Embryonic facial prominence (tissue), 1 donor: ENCODE data around the gene TSEN2.

Source experiments
- DNase-seq: peaks from one replicate; pipeline ENCODE4 v3.0.0-alpha.2; 2016; ENCODE audit errors: extremely low spot score

TSEN2 gene

GRCh38 chr3:12553921-12554391, 69.7 kb downstream of the TSEN2 start:
- no peak for DNase-seq

- no peak for DNase-seq
Observed at GRCh38 chr3:12556314-12556689, 72.0 kb downstream of the TSEN2 start.

- peak; percentile 74 for DNase-seq
Observed at GRCh38 chr3:12556690-12557472, 72.6 kb downstream of the TSEN2 start, which contains the start of gene MKRN2. MKRN2 (plus strand) TSS chr3:12557087; CDS start chr3:12557151, 64 bp downstream.

GRCh38 chr3:12557473-12558100, 73.3 kb downstream of the TSEN2 start:
- DNase-seq: no peak

- no peak for DNase-seq
Observed at GRCh38 chr3:12558706-12559105, 74.4 kb downstream of the TSEN2 start.

- DNase-seq: no peak
Observed at GRCh38 chr3:12559520-12559919, 75.2 kb downstream of the TSEN2 start.

GRCh38 chr3:12560505-12561190, 76.4 kb downstream of the TSEN2 start:
- no peak for DNase-seq

GRCh38 chr3:12561397-12561796, 77.1 kb downstream of the TSEN2 start:
- no peak for DNase-seq

- no peak for DNase-seq
Observed at GRCh38 chr3:12562451-12562850, 78.2 kb downstream of the TSEN2 start.

- no peak for DNase-seq
Observed at GRCh38 chr3:12566976-12567375, 82.7 kb downstream of the TSEN2 start.

- no peak for DNase-seq
Observed at GRCh38 chr3:12568747-12569146, 84.5 kb downstream of the TSEN2 start.

- no peak for DNase-seq
Observed at GRCh38 chr3:12569836-12570235, 85.6 kb downstream of the TSEN2 start.

- no peak for DNase-seq
Observed at GRCh38 chr3:12571986-12572385, 87.7 kb downstream of the TSEN2 start.

- DNase-seq: no peak
Observed at GRCh38 chr3:12574131-12574530, 89.9 kb downstream of the TSEN2 start.

GRCh38 chr3:12574661-12575060, 90.4 kb downstream of the TSEN2 start:
- DNase-seq: no peak

GRCh38 chr3:12577379-12577778, 93.1 kb downstream of the TSEN2 start:
- DNase-seq: no peak

- no peak for DNase-seq
Observed at GRCh38 chr3:12578742-12579141, 94.5 kb downstream of the TSEN2 start.

GRCh38 chr3:12579456-12579855, 95.2 kb downstream of the TSEN2 start:
- DNase-seq: no peak

GRCh38 chr3:12579905-12580304, 95.6 kb downstream of the TSEN2 start:
- DNase-seq: no peak

GRCh38 chr3:12582730-12583129, 98.5 kb downstream of the TSEN2 start:
- DNase-seq: no peak
